ENCODE results near the gene RAB3GAP2. TPM values are rescaled to one million over a fixed set of nuclear protein-coding genes. Genes with fewer than 3 reads are reported as not detected.

The RAB3GAP2 gene
- total RNA-seq, 1 experiment from 2014 or later, result 64.3 TPM

- TF ChIP-seq, protein P1, sequence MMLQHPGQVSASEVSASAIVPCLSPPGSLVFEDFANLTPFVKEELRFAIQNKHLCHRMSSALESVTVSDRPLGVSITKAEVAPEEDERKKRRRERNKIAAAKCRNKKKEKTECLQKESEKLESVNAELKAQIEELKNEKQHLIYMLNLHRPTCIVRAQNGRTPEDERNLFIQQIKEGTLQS (CRISPR knock-in tag; conservative IDR thresholded peaks at IDR 0.05), result no peak
- TF ChIP-seq, protein P2, sequence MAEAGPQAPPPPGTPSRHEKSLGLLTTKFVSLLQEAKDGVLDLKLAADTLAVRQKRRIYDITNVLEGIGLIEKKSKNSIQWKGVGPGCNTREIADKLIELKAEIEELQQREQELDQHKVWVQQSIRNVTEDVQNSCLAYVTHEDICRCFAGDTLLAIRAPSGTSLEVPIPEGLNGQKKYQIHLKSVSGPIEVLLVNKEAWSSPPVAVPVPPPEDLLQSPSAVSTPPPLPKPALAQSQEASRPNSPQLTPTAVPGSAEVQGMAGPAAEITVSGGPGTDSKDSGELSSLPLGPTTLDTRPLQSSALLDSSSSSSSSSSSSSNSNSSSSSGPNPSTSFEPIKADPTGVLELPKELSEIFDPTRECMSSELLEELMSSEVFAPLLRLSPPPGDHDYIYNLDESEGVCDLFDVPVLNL (CRISPR knock-in tag; IDR thresholded peaks at IDR 0.05; ENCODE audit: borderline replicate concordance, low read depth), result no peak
- TF ChIP-seq, protein P3, sequence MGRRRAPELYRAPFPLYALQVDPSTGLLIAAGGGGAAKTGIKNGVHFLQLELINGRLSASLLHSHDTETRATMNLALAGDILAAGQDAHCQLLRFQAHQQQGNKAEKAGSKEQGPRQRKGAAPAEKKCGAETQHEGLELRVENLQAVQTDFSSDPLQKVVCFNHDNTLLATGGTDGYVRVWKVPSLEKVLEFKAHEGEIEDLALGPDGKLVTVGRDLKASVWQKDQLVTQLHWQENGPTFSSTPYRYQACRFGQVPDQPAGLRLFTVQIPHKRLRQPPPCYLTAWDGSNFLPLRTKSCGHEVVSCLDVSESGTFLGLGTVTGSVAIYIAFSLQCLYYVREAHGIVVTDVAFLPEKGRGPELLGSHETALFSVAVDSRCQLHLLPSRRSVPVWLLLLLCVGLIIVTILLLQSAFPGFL (CRISPR knock-in tag; IDR thresholded peaks at IDR 0.05; ENCODE audit: borderline replicate concordance), result no peak
- TF ChIP-seq, protein P4, sequence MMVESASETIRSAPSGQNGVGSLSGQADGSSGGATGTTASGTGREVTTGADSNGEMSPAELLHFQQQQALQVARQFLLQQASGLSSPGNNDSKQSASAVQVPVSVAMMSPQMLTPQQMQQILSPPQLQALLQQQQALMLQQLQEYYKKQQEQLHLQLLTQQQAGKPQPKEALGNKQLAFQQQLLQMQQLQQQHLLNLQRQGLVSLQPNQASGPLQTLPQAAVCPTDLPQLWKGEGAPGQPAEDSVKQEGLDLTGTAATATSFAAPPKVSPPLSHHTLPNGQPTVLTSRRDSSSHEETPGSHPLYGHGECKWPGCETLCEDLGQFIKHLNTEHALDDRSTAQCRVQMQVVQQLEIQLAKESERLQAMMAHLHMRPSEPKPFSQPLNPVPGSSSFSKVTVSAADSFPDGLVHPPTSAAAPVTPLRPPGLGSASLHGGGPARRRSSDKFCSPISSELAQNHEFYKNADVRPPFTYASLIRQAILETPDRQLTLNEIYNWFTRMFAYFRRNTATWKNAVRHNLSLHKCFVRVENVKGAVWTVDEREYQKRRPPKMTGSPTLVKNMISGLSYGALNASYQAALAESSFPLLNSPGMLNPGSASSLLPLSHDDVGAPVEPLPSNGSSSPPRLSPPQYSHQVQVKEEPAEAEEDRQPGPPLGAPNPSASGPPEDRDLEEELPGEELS (CRISPR knock-in tag; IDR thresholded peaks at IDR 0.05), result no peak
- TF ChIP-seq MXD4 (CRISPR knock-in tag; IDR thresholded peaks at IDR 0.05; ENCODE audit: borderline replicate concordance) (no peak), CBFB (CRISPR knock-in tag; IDR thresholded peaks at IDR 0.05; ENCODE audit: low read depth) (no peak), ZNF532 (CRISPR knock-in tag; IDR thresholded peaks at IDR 0.05; ENCODE audit: borderline replicate concordance) (no peak), ZNF219 (CRISPR knock-in tag; IDR thresholded peaks at IDR 0.05; ENCODE audit: borderline replicate concordance) (no peak), ZNF232 (CRISPR knock-in tag; IDR thresholded peaks at IDR 0.05) (no peak), ZNF671 (CRISPR knock-in tag; IDR thresholded peaks at IDR 0.05) (no peak), KAT7 (CRISPR knock-in tag; IDR thresholded peaks at IDR 0.05; ENCODE audit: borderline replicate concordance) (no peak)
- TF ChIP-seq, protein P5, sequence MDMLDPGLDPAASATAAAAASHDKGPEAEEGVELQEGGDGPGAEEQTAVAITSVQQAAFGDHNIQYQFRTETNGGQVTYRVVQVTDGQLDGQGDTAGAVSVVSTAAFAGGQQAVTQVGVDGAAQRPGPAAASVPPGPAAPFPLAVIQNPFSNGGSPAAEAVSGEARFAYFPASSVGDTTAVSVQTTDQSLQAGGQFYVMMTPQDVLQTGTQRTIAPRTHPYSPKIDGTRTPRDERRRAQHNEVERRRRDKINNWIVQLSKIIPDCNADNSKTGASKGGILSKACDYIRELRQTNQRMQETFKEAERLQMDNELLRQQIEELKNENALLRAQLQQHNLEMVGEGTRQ (CRISPR knock-in tag; IDR thresholded peaks at IDR 0.05), result no peak
- TF ChIP-seq, protein P6, sequence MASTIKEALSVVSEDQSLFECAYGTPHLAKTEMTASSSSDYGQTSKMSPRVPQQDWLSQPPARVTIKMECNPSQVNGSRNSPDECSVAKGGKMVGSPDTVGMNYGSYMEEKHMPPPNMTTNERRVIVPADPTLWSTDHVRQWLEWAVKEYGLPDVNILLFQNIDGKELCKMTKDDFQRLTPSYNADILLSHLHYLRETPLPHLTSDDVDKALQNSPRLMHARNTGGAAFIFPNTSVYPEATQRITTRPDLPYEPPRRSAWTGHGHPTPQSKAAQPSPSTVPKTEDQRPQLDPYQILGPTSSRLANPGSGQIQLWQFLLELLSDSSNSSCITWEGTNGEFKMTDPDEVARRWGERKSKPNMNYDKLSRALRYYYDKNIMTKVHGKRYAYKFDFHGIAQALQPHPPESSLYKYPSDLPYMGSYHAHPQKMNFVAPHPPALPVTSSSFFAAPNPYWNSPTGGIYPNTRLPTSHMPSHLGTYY (CRISPR knock-in tag; IDR thresholded peaks at IDR 0.05), result no peak
Measured at GRCh38 chr1:220144051-220144450, 128.2 kb downstream of the RAB3GAP2 start (continued).

- no peaks in the 10 kb centered on the region for H3K4me1 Mint-ChIP-seq
- ATAC-seq, result no peak
- H3K36me3 Mint-ChIP-seq, result peaks cover 57% of the 10 kb centered on the region
- ChIA-PET POLR2A (no interaction called here), CTCF (no interaction called here)
- no peaks in the 10 kb centered on the region for H3K27me3 Mint-ChIP-seq (ENCODE audit: low read depth)
- no peak overlapping the region for H3K4me3 Mint-ChIP-seq
- DNase-seq (ENCODE audit: low spot score), result no peak
- no peaks in the 10 kb centered on the region for H3K9me3 Mint-ChIP-seq
- H3K27ac Mint-ChIP-seq, result no peak overlapping the region
- TF ChIP-seq ZNF671 (CRISPR knock-in tag; IDR thresholded peaks at IDR 0.05) (no peak), MYBL2 (CRISPR knock-in tag; IDR thresholded peaks at IDR 0.05) (no peak), CREB1 (CRISPR knock-in tag; IDR thresholded peaks at IDR 0.05) (no peak), NFYB (CRISPR knock-in tag; conservative IDR thresholded peaks at IDR 0.05; ENCODE audit: low read depth) (no peak), FOXJ3 (CRISPR knock-in tag; IDR thresholded peaks at IDR 0.05; ENCODE audit: borderline replicate concordance) (no peak), NFATC4 (CRISPR knock-in tag; IDR thresholded peaks at IDR 0.05) (no peak)
- TF ChIP-seq, protein P7, sequence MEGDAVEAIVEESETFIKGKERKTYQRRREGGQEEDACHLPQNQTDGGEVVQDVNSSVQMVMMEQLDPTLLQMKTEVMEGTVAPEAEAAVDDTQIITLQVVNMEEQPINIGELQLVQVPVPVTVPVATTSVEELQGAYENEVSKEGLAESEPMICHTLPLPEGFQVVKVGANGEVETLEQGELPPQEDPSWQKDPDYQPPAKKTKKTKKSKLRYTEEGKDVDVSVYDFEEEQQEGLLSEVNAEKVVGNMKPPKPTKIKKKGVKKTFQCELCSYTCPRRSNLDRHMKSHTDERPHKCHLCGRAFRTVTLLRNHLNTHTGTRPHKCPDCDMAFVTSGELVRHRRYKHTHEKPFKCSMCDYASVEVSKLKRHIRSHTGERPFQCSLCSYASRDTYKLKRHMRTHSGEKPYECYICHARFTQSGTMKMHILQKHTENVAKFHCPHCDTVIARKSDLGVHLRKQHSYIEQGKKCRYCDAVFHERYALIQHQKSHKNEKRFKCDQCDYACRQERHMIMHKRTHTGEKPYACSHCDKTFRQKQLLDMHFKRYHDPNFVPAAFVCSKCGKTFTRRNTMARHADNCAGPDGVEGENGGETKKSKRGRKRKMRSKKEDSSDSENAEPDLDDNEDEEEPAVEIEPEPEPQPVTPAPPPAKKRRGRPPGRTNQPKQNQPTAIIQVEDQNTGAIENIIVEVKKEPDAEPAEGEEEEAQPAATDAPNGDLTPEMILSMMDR (IDR thresholded peaks at IDR 0.05), result no peak
- TF ChIP-seq, protein P8, sequence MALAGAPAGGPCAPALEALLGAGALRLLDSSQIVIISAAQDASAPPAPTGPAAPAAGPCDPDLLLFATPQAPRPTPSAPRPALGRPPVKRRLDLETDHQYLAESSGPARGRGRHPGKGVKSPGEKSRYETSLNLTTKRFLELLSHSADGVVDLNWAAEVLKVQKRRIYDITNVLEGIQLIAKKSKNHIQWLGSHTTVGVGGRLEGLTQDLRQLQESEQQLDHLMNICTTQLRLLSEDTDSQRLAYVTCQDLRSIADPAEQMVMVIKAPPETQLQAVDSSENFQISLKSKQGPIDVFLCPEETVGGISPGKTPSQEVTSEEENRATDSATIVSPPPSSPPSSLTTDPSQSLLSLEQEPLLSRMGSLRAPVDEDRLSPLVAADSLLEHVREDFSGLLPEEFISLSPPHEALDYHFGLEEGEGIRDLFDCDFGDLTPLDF (CRISPR knock-in tag; IDR thresholded peaks at IDR 0.05), result no peak
- TF ChIP-seq, protein P4 (CRISPR knock-in tag; IDR thresholded peaks at IDR 0.05), result no peak
Measured at GRCh38 chr1:220139966-220140365, 132.3 kb downstream of the RAB3GAP2 start.
